ENCODE results near the gene PEDS1. TPM values are rescaled to one million over a fixed set of nuclear protein-coding genes. Genes with fewer than 3 reads are reported as not detected.

PEDS1 gene
- total and polyA plus RNA-seq, 10 of the 15 experiments (the other 5 are each of a cell fraction or from before 2014, with no cell fraction given): 1.7 to 25.6 (median 16.8) TPM

DNA sequence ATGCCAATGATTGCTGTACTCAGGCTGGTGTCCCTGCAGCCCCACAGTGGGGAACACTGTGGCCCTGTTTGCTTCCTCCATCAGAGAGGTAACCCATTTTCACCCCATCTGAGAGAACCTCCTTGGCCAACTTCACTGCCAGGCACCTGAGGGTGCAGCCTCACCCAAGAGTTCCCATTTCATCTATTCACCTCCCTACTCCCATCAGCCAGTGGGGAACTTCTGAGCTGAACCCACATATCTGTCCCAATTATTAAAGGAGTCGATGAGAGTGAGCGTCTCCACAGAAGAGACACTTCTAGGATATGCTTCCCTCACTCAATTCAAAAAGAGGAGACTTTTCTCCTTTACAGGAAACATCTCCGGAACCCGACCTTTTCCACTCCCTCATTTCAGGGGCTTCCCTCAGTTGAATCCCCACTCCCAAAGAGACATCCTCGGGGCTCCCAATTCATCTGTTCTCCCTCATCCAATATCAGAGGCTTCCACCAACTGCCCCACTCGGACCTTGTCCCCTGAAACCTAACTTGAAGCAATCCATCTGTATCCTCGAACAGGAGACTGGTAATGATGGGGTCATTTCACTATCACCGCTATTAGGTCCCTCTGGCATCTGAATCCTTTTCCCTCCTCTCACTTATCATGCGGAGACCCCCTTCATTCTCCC, 41.6 kb downstream of the PEDS1 start:
- Histone ChIP-seq H3K4me2 (ENCODE audit: control insufficient read depth, insufficient read depth) (peak overlapping the region; percentile 91), H3K4me3 (peak overlapping the region; percentile 93), H3K79me2 (ENCODE audit: control insufficient read depth, insufficient read depth, low read length) (peaks cover 78% of the 10 kb centered on the region), H4K20me1 (ENCODE audit: control insufficient read depth, insufficient read depth) (peaks cover 14% of the 10 kb centered on the region), H3K4me1 (ENCODE audit: control insufficient read depth, insufficient read depth, low read length) (peaks cover 49% of the 10 kb centered on the region), H3K36me3 (ENCODE audit: control insufficient read depth in 2 of 2, insufficient read depth in 2 of 2, low read length in 1 of 2) (0 out of 4 replicates have a peak, but pooled peaks cover 0 to 3% of the 10 kb centered on the region in 2 experiments), H3K27me3 (replicated peaks in 1 of 2; ENCODE audit: control insufficient read depth in 2 of 2, insufficient read depth in 2 of 2, low read length in 1 of 2) (no peaks in the 10 kb centered on the region), H3K27ac (ENCODE audit: control insufficient read depth, insufficient read depth) (peak overlapping the region; percentile 87), H3K9me3 (replicated peaks; ENCODE audit: control insufficient read depth, insufficient read depth, low read length) (no peaks in the 10 kb centered on the region), H3K9ac (ENCODE audit: control insufficient read depth, insufficient read depth, low read length) (peak overlapping the region; percentile 94), H2AFZ (ENCODE audit: control insufficient read depth, low read depth, low read length) (no peak overlapping the region)
- ChIA-PET RAD21 (ENCODE audit: unreplicated experiment) (interaction anchor here (1.3 to 1.6 kb wide), 3 partner anchors 8 to 42 kb away, joined by 3 to 5 read pairs (median 4); no protein-coding TSS in a partner anchor), SMC1A (ENCODE audit: uncharacterized antibody, unreplicated experiment) (interaction anchor here (1.0 to 3.3 kb wide), 8 partner anchors 8 to 57 kb away, joined by 3 to 13 read pairs (median 4); partner anchors contain the start of gene PEDS1), CTCF (interaction anchor here (0.7 to 3.3 kb wide), 10 partner anchors 9 to 475 kb away, joined by 3 to 13 read pairs (median 3); no protein-coding TSS in a partner anchor), POLR2A (interaction anchor here (0.5 kb wide), 1 partner anchor 169 kb away, joined by 7 read pairs; no protein-coding TSS in a partner anchor)
- 1% methylated on average over 9 of the region's 9 CpGs for WGBS (ENCODE audit: insufficient coverage, insufficient replicate concordance, low lambda C conversion rate, missing lambda C conversion rate)
- FAIRE-seq (no peak), DNase-seq (ENCODE audit: low read depth, low spot score) (no peak), ATAC-seq (no peak)
- BruUV-seq (replicated peaks): TSS peak; percentile 69
- in situ Hi-C loops (cut with MboI) (no loop called here), intact Hi-C loops (cut with micrococcal nuclease; ENCODE audit: unreplicated experiment) (loop anchor here (5.0 kb wide), 1 partner anchor 40 kb away; the partner anchor contains the start of gene PEDS1)
- no peak for TF ChIP-seq PAX8 (IDR thresholded peaks at IDR 0.05)
- TF ChIP-seq SIN3A (IDR thresholded peaks at IDR 0.05; ENCODE audit: low read depth, low read length): no peak
- TF ChIP-seq, protein P1, sequence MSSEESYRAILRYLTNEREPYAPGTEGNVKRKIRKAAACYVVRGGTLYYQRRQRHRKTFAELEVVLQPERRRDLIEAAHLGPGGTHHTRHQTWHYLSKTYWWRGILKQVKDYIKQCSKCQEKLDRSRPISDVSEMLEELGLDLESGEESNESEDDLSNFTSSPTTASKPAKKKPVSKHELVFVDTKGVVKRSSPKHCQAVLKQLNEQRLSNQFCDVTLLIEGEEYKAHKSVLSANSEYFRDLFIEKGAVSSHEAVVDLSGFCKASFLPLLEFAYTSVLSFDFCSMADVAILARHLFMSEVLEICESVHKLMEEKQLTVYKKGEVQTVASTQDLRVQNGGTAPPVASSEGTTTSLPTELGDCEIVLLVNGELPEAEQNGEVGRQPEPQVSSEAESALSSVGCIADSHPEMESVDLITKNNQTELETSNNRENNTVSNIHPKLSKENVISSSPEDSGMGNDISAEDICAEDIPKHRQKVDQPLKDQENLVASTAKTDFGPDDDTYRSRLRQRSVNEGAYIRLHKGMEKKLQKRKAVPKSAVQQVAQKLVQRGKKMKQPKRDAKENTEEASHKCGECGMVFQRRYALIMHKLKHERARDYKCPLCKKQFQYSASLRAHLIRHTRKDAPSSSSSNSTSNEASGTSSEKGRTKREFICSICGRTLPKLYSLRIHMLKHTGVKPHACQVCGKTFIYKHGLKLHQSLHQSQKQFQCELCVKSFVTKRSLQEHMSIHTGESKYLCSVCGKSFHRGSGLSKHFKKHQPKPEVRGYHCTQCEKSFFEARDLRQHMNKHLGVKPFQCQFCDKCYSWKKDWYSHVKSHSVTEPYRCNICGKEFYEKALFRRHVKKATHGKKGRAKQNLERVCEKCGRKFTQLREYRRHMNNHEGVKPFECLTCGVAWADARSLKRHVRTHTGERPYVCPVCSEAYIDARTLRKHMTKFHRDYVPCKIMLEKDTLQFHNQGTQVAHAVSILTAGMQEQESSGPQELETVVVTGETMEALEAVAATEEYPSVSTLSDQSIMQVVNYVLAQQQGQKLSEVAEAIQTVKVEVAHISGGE (CRISPR knock-in tag; IDR thresholded peaks at IDR 0.05): no peak
- no peak for TF ChIP-seq NR2F1 (conservative IDR thresholded peaks at IDR 0.05)
- TF ChIP-seq NFIC (IDR thresholded peaks at IDR 0.05; ENCODE audit: low read depth, low read length): no peak
- TF ChIP-seq SREBF2 (IDR thresholded peaks at IDR 0.05; ENCODE audit: low read length): no peak
- TF ChIP-seq GABPA (IDR thresholded peaks at IDR 0.05; ENCODE audit: low read depth): no peak
- TF ChIP-seq MYC (IDR thresholded peaks at IDR 0.05; ENCODE audit: insufficient read depth, insufficient read length, insufficient replicate concordance, low read length, severe bottlenecking): no peak
- no peak for TF ChIP-seq CREM (IDR thresholded peaks at IDR 0.05; ENCODE audit: low read depth)
- TF ChIP-seq, protein P2, sequence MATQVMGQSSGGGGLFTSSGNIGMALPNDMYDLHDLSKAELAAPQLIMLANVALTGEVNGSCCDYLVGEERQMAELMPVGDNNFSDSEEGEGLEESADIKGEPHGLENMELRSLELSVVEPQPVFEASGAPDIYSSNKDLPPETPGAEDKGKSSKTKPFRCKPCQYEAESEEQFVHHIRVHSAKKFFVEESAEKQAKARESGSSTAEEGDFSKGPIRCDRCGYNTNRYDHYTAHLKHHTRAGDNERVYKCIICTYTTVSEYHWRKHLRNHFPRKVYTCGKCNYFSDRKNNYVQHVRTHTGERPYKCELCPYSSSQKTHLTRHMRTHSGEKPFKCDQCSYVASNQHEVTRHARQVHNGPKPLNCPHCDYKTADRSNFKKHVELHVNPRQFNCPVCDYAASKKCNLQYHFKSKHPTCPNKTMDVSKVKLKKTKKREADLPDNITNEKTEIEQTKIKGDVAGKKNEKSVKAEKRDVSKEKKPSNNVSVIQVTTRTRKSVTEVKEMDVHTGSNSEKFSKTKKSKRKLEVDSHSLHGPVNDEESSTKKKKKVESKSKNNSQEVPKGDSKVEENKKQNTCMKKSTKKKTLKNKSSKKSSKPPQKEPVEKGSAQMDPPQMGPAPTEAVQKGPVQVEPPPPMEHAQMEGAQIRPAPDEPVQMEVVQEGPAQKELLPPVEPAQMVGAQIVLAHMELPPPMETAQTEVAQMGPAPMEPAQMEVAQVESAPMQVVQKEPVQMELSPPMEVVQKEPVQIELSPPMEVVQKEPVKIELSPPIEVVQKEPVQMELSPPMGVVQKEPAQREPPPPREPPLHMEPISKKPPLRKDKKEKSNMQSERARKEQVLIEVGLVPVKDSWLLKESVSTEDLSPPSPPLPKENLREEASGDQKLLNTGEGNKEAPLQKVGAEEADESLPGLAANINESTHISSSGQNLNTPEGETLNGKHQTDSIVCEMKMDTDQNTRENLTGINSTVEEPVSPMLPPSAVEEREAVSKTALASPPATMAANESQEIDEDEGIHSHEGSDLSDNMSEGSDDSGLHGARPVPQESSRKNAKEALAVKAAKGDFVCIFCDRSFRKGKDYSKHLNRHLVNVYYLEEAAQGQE (IDR thresholded peaks at IDR 0.05; ENCODE audit: low read depth, low read length): no peak
- no peak for TF ChIP-seq TAF1 (IDR thresholded peaks at IDR 0.05; ENCODE audit: borderline replicate concordance, low read depth, low read length)
- TF ChIP-seq, protein P3, sequence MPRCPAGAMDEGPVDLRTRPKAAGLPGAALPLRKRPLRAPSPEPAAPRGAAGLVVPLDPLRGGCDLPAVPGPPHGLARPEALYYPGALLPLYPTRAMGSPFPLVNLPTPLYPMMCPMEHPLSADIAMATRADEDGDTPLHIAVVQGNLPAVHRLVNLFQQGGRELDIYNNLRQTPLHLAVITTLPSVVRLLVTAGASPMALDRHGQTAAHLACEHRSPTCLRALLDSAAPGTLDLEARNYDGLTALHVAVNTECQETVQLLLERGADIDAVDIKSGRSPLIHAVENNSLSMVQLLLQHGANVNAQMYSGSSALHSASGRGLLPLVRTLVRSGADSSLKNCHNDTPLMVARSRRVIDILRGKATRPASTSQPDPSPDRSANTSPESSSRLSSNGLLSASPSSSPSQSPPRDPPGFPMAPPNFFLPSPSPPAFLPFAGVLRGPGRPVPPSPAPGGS (IDR thresholded peaks at IDR 0.05; ENCODE audit: borderline replicate concordance, insufficient read depth, low read depth, low read length, poor library complexity, severe bottlenecking): no peak
- no peak for TF ChIP-seq ELK1 (IDR thresholded peaks at IDR 0.05; ENCODE audit: low read depth, low read length)

Data from GM12878 (cell line).